D721Med (cell line): ENCODE results near the gene GTF2A2.

Experiments used
- DNase-seq: peaks from one replicate; pipeline ENCODE4 v3.0.0; 2011; ENCODE audit warnings: low spot score; ENCODE audit not compliant: insufficient read length
- FAIRE-seq: peaks from 2 replicates; lab custom pipeline; 2011; peaks lifted over from hg19 to GRCh38; lab: Jason Lieb, UNC
- CTCF ChIP-seq: IDR thresholded peaks from 2 replicates; pipeline ENCODE4 v1.5.1; 2012; ENCODE audit warnings: mild to moderate bottlenecking, control low read depth; ENCODE audit not compliant: insufficient read depth; ENCODE audit errors: missing control alignments

The GTF2A2 gene

GRCh38 chr15:59609730-59610712 lies 47.3 kb downstream of the GTF2A2 start:
- no peak for DNase-seq
- TF ChIP-seq CTCF: no peak

GRCh38 chr15:59605994-59606393 lies 51.3 kb downstream of the GTF2A2 start:
- DNase-seq (no peak), FAIRE-seq (no peak)
- TF ChIP-seq CTCF: no peak

More at GRCh38 chr15:59609730-59610712, 47.3 kb downstream of the GTF2A2 start:
- no peak for FAIRE-seq

GRCh38 chr15:59598461-59598860 lies 58.9 kb downstream of the GTF2A2 start:
- FAIRE-seq: no peak
- no peak for TF ChIP-seq CTCF
- no peak for DNase-seq

GRCh38 chr15:59596640-59597039 lies 60.7 kb downstream of the GTF2A2 start:
- no peak for TF ChIP-seq CTCF
- no peak for FAIRE-seq

GRCh38 chr15:59595434-59595915 lies 61.8 kb downstream of the GTF2A2 start:
- TF ChIP-seq CTCF: no peak
- no peak for FAIRE-seq
- DNase-seq: no peak

More at GRCh38 chr15:59596640-59597039, 60.7 kb downstream of the GTF2A2 start:
- no peak for DNase-seq

- TF ChIP-seq CTCF: no peak
- FAIRE-seq: no peak
- DNase-seq: no peak
Observed at GRCh38 chr15:59594991-59595390, 62.3 kb downstream of the GTF2A2 start.
